Spleen (tissue), 7 donors: Measurements from ENCODE around the gene RHBDD1.

Source experiments
- POLR2A ChIP-seq, 3 donors: fragments of 450-650 bp; IDR thresholded peaks; one replicate each; pipeline ENCODE4 v1.5.1; 2017; ENCODE audit warnings: antibody characterized with exemption in 3 of 3, mild to moderate bottlenecking in 1 of 3
- POLR2AphosphoS5 ChIP-seq, 3 donors: sonication (generic); formaldehyde crosslinking; IDR thresholded peaks; one replicate each; pipeline ENCODE4 v1.5.1; 2017; ENCODE audit warnings: antibody characterized with exemption in 3 of 3
- TF ChIP-seq, protein P1 (sequence below), 11 experiments: fragments of 200-600 bp in 7 of 11; fragments of 450-650 bp in 4 of 11; sonication (generic) in 4 of 11; IDR thresholded peaks in 8 of 11; conservative IDR thresholded peaks in 3 of 11; 1 replicate in 7 of 11; 2 replicates in 4 of 11; pipeline versions ENCODE4 v1.4.0 to v1.8.0; 2016 to 2021; ENCODE audit warnings: antibody characterized with exemption in 11 of 11, inconsistent platforms in 4 of 11, mild to moderate bottlenecking in 1 of 11
- donor health status: DM: no; HTN: no; CAD: no; lungs with moderate emphysema.
- donor health status: DM: no; HTN: no; CAD: no.
- donor health status: DM: no; HTN: no; CAD: no.

DNA sequence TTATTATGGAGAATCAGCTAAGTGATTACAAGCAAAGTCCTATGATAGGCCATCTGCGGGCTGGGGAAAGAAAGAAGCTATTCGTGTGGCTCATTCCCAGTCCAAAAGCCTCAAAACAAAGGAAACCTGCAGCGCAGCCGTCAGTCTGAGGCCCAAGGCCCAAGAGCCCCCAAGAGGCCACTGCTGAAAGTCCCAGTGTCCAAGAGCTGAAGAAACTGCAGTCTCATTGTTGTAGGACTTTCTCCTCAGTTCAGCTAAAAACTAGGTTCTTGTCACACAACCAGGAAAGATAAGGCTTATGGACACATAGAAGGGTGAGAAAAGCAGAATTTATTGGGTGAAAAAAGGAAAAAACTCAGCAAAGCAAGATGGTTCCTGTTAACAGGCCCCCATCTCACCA lies 143.2 kb downstream of the RHBDD1 start:
- TF ChIP-seq, protein P1, sequence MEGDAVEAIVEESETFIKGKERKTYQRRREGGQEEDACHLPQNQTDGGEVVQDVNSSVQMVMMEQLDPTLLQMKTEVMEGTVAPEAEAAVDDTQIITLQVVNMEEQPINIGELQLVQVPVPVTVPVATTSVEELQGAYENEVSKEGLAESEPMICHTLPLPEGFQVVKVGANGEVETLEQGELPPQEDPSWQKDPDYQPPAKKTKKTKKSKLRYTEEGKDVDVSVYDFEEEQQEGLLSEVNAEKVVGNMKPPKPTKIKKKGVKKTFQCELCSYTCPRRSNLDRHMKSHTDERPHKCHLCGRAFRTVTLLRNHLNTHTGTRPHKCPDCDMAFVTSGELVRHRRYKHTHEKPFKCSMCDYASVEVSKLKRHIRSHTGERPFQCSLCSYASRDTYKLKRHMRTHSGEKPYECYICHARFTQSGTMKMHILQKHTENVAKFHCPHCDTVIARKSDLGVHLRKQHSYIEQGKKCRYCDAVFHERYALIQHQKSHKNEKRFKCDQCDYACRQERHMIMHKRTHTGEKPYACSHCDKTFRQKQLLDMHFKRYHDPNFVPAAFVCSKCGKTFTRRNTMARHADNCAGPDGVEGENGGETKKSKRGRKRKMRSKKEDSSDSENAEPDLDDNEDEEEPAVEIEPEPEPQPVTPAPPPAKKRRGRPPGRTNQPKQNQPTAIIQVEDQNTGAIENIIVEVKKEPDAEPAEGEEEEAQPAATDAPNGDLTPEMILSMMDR (IDR thresholded peaks at IDR 0.05 in 8 of 11, conservative IDR thresholded peaks at IDR 0.05 in 3 of 11) = no peak
- TF ChIP-seq POLR2A (IDR thresholded peaks at IDR 0.05) (no peak), POLR2AphosphoS5 (IDR thresholded peaks at IDR 0.05) (no peak)
